GM18909 (cell line): Measurements from ENCODE around the gene SPACA1.

Source experiments
- ATAC-seq: cut with Tn5 transposase; IDR thresholded peaks from one replicate; pipeline ENCODE4 v1.9.1; 2021; ENCODE audit warnings: mild to moderate bottlenecking; ENCODE audit not compliant: unreplicated experiment, poor library complexity

Gene SPACA1

GRCh38 chr6:88089708-88090107, 42.1 kb downstream of the SPACA1 start:
- ATAC-seq = no peak

GRCh38 chr6:88105741-88106340, 58.2 kb downstream of the SPACA1 start:
- ATAC-seq = no peak

- ATAC-seq = no peak
These were observed 59.6 kb downstream of the SPACA1 start for GRCh38 chr6:88107241-88107640.

- ATAC-seq = no peak
These were observed 64.3 kb downstream of the SPACA1 start for GRCh38 chr6:88111991-88112390.

GRCh38 chr6:88114838-88115237, 67.2 kb downstream of the SPACA1 start:
- ATAC-seq = no peak

GRCh38 chr6:88115307-88115706, 67.7 kb downstream of the SPACA1 start:
- no peak for ATAC-seq

GRCh38 chr6:88116276-88116675, 68.6 kb downstream of the SPACA1 start:
- no peak for ATAC-seq
